Sigmoid colon (tissue), 4 donors: Measurements from ENCODE around the gene YIPF3.

Experiments used
- EP300 ChIP-seq, 4 donors: sonication (generic); formaldehyde crosslinking; IDR thresholded peaks; one replicate each; pipeline ENCODE4 v1.6.1; 2017; ENCODE audit warnings: antibody characterized with exemption in 4 of 4
- TF ChIP-seq, protein P1 (sequence below), 4 experiments: fragments of 450-650 bp in 3 of 4; fragments of 200-600 bp in 1 of 4; IDR thresholded peaks; one replicate each; pipeline ENCODE4 v1.5.1; 2016 to 2019; ENCODE audit warnings: antibody characterized with exemption in 4 of 4, mild to moderate bottlenecking in 3 of 4, moderate library complexity in 2 of 4

DNA sequence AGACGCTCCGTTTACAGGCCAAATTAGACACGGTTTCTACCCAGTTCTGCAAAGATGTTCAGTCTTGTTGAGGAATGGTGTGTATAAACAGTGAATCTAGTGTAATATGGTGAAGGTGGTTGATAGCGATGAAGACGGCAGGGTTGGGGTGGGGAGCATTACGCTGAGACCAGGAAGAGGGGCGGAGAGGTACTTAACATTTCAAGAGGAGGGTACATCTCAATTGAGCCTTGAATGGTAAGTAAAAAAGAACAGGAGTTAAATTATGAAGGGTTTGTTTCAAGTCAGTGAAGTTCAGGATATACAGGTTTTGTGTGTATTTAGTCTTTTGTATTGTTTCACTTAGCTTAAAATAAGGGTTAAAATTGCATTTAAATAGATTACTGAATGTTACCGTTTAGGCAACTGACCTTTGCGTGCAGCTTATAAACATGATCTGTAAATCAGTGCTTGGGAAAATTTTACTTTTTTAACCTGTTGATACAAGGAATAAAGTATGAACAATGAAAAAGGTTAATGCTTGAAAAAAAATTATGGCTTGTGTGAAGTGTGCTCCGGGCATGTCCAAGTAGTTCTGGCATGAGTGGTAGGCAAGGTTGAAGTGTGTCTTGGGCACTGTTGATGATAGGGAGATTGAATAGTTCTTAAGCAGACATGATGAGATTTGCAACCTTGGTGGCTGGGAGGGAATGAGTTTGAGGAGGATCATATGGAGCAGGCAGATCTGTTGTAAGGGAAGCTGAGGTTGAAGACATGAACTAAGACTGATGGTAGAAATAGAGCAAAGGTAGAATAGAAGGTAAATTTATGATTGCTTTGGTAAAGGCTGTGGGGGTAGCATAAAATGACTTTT is 1.0 kb upstream of the YIPF3 start:
- TF ChIP-seq, protein P1, sequence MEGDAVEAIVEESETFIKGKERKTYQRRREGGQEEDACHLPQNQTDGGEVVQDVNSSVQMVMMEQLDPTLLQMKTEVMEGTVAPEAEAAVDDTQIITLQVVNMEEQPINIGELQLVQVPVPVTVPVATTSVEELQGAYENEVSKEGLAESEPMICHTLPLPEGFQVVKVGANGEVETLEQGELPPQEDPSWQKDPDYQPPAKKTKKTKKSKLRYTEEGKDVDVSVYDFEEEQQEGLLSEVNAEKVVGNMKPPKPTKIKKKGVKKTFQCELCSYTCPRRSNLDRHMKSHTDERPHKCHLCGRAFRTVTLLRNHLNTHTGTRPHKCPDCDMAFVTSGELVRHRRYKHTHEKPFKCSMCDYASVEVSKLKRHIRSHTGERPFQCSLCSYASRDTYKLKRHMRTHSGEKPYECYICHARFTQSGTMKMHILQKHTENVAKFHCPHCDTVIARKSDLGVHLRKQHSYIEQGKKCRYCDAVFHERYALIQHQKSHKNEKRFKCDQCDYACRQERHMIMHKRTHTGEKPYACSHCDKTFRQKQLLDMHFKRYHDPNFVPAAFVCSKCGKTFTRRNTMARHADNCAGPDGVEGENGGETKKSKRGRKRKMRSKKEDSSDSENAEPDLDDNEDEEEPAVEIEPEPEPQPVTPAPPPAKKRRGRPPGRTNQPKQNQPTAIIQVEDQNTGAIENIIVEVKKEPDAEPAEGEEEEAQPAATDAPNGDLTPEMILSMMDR (IDR thresholded peaks at IDR 0.05) = peak in 1 of 4 experiments; percentile 7
- TF ChIP-seq EP300 (IDR thresholded peaks at IDR 0.05) = no peak
